HG02981 (cell line): ENCODE data around the gene DTYMK.

Experiments
- ATAC-seq: cut with Tn5 transposase; IDR thresholded peaks from one replicate; pipeline ENCODE4 v1.9.1; 2021; ENCODE audit warnings: mild to moderate bottlenecking, moderate library complexity; ENCODE audit not compliant: unreplicated experiment

DTYMK gene

GRCh38 chr2:241652722-241653121, 33.9 kb downstream of the DTYMK start:
- no peak for ATAC-seq

DNA sequence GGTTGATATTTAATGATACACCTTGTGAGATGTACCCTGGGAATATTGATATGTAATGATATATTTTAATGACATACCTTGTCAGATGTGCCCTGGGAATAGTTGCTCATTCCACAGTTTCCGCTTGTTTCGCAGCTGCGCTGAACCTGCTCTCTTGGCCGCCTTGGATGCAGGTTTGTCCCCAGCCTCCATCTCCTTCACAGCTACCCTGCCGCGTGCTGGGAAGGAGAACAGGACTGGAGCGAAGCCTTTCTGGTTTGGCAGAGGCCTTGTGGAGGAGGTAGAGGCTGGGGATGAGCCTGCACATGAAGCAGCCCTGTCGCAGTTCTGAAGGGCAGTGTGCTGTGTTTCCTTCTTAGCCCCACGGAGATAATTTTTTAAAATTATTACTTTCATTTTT, 34.5 kb downstream of the DTYMK start:
- ATAC-seq: no peak

- no peak for ATAC-seq
These were observed 36.7 kb downstream of the DTYMK start for GRCh38 chr2:241649927-241650326.

DNA sequence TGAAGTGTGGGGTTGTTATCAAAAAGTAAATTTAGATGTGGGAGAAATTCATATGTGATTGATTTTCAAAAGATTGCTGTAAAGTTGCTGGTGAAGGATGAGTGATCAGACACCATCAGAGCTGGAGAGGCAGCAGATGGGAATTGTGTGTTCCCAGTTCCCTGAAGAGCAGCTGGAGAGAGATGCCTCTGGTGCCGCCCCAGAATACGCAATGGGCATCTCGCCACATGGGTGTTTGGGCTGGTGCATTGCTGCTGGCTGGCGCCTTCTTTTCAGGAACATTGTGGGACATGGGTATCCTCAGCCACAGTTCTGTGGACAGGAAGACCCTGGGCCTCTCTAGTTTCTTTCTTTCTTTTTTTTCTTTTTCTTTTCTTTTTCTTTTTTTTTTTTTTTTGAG, 37.2 kb downstream of the DTYMK start:
- no peak for ATAC-seq

DNA sequence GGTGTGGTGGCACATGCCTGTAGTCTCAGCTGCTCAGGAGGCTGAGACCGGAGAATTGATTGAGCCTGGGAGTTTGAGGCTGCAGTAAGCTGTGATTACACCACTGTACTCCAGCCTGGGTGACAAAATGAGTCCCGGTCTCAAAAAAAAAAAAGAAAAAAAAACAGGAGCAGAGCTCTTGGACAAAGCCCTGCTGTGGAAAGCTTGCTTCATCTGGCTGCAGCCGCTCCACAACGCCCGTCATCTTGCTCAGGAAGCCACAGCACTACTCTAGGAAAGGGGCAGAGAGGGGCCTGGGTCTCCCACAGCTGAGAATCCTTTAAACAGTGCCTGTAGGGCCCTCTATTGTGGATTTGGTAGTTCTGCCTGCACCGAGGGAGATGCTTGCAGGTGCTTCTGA, 38.2 kb downstream of the DTYMK start:
- ATAC-seq: no peak

DNA sequence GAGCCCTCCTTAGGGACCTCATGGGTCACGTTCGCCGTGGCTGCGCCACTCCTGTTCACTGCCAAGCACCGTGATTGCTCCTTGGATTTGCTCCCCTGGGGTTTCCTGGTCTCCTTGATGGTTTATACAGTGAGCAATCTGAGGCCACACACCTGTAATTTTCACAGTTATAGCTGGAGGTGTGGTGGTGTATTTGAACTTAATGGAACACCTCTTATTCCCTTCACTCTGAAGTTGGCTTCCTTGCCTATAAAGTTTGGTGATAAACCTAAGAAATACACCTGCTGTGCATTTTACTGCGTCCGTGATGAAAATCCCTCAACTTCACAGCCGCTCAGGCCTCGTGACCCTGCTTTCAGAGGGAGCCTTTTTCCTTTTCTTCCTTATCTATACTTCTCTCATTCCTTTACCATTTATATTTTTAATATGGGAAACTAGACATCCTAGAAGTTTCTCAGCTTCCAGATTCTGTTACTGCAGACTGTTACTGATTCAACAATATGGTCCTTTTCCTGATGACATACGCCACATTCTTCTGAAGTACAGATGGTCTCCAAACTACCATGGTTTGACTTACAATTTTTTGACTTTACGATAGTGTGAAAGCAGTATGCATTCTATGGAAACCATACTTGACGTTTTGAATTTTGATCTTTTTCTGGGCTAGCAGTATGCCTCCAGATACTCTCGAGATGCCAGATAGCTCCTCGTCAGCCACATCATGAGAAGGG, 40.5 kb downstream of the DTYMK start:
- no peak for ATAC-seq

DNA sequence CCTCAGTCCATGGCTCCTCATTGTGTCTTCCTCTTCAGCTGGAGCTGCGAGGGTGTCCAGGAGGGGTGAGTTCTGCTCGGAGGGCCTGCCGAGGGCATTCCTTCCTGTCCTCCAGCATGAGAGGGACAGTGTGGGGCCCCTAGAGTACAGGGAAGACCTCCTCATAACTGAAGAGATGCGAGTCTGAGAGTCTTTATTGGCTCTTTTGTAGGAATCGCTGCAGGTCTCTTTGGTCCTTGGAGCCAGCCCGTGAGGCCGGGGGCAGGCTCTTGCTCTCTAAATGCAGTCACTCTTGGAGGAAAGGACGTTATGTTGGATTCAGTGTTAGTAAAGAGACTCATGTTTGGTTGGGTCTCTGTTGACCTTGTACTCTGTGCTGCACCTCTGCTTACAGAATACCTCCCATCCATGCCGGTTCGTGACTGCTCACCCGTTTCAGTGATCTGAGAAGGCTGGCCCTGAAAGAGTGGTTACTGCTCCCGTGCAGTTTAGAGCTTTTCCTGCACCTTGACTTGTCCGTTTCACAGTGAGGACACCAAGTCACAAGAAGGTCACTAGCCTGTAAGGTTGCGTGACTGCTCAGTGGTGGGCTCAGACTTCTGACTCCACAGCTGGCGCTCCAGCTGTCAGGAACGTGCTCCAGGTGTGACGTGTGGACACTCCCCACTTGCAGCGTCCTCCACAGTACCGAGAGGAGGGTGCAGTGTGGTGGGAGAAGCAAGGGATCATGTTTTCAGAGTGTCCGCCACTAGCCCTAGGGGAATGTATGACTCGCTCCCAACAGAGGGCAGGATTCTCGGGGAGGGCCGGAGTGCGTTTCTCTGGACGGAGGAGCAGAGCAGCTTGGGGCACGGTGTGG, 41.3 kb downstream of the DTYMK start:
- ATAC-seq: no peak

- no peak for ATAC-seq
These were observed 45.0 kb downstream of the DTYMK start for GRCh38 chr2:241641631-241642030.

- no peak for ATAC-seq
These were observed 46.3 kb downstream of the DTYMK start for GRCh38 chr2:241640165-241640795.

GRCh38 chr2:241639385-241639784, 47.2 kb downstream of the DTYMK start:
- no peak for ATAC-seq

DNA sequence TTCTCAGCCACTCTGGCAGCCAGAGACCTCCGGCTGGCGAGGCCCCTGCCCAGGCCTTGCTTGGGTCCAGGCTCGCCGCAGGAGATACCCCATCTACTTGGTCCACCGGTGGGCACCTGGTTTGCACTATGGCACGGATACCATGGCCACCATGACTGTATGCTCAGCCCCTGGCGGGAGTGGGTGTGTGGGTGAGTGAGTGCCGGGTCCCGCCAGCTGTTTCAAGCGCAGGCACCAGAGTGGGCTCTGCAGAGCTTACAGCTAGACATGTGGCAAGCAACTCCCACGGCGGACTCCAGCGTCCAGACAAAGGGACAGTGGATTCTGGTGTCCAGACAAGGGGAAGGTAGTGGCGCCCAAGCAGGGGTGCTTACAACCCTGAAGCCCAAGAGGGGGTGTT, 47.7 kb downstream of the DTYMK start:
- no peak for ATAC-seq

DNA sequence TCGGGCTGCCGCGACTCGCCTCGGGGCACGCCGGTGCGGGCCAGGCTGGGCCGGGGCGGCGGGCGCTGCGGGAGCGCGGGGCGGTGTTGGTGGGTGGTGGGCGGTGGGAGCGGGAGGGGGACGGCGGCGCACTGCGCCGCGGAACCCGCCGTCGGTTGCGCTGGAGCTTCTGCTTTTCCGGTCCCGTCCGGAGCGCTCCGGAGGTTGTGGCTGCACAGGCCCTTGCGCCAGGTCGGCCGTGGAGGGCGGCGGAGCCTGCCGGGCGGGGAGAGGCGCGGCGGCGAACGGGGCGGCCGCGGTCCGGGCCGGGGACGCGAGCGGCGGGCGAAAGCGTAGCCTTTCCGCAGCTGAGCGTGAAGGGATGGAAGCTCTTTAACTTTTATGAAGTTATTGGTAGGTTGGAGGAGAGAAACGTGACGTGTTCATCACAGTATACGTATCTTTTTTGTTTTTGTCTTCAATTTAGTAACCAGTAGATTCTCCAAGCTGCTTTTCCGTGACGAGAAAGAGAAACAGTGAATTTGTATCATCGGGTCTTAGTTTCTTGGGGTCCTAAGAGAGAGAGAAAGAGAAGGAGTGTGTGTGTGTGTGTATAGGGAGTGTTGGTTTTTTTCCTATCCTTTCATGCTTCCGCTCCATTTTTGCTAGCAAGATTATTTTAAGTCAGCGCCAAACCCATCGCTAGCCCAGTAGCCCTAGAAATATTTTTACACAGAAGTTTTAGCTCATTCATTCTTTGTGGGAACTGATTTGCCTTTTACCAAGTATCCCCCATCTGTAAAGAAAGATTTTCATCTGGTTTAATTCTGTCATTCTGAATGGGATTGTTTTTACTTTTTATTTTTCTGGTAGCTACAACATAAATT, 48.6 kb downstream of the DTYMK start:
- peak; percentile 9 for ATAC-seq

DNA sequence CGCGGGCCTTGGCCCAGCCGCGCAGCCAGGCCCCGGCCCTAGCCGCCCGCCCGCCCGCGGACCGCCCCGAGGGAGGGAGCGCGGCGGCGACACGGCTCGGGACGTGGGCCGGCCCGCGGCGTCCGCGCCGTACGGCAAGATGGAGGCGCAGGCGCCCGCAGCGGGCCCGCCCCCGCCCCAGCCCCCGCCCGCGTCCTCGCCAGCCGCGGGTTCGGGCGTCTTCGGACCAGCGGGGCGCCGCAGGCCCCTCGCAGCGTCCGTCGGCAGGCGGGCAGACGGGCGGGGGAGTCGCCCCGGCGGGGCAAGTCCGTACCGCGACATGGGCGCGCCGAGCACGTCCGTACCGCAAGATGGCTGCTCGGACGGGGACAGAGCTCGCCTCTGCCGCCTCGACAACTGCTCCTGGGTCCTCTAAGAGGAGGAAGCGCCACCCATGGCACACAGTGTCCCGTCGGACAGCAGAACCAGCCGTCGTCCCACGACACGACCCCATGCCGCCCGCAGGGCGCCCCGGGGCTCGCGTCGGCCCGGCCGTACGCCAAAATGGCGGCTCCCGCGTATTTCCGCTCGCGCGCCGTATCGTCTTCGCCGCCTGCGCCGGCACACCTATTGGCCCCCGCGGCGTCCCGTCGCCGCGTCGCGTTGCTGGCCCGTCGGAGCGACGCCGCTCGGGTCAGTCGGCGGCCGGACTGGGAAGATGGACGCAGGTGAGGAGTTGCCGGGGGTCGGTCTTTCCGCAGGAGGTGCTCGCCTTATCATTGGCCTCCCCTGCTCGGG, 49.4 kb downstream of the DTYMK start, which contains the start of the genes ATG4B and THAP4:
Gene ATG4B (plus strand): TSS at position 676 of the 777 bp plus-strand sequence. CDS start 22 bp downstream, at position 698.
Gene THAP4 (minus strand): TSS at position 141 of the 777 bp plus-strand sequence. CDS start 141 bp downstream, outside the sequence.
- peak; percentile 64 for ATAC-seq

GRCh38 chr2:241636182-241637017, 50.2 kb downstream of the DTYMK start:
- peak; percentile 27 for ATAC-seq

GRCh38 chr2:241635756-241636155, 50.9 kb downstream of the DTYMK start:
- no peak for ATAC-seq

- ATAC-seq: no peak
These were observed 53.1 kb downstream of the DTYMK start for GRCh38 chr2:241633561-241633960.

GRCh38 chr2:241632478-241633325, 53.9 kb downstream of the DTYMK start:
- ATAC-seq: no peak
